T-cell (primary cell): ENCODE data around the gene KCNG2. TPM values are rescaled to one million over a fixed set of nuclear protein-coding genes. Genes with fewer than 3 reads are reported as not detected.

Experiments used
- ATAC-seq, 4 experiments: fragments of 200-7000 bp in 3 of 4; fragments of 150-1000 bp in 1 of 4; cut with Tn5 transposase; replicated peaks in 1 of 4; 1 replicate in 3 of 4; 2 replicates in 1 of 4; pipeline ENCODE4 v1.10.0; 2021; ENCODE audit warnings: moderate library complexity in 3 of 4, mild to moderate bottlenecking in 2 of 4, moderate number of reproducible peaks in 1 of 4
- CTCF ChIA-PET, 2 donors: fragments of 300-600 bp; sonication (Branson Sonifier 250); formaldehyde crosslinking; loops; one replicate each; lab custom pipeline; 2022; ENCODE audit warnings: antibody characterized with exemption in 2 of 2; lab: Charles Lee
- POLR2A ChIA-PET, 2 donors: fragments of 300-600 bp; sonication (Branson Sonifier 250); formaldehyde crosslinking; loops; one replicate each; lab custom pipeline; 2022; ENCODE audit warnings: antibody characterized with exemption in 2 of 2; lab: Charles Lee
- DNase-seq, 35 experiments: peaks; one replicate each; pipeline versions ENCODE4 v3.0.0 to v3.0.0-alpha.2; 2013 to 2023
- H3K27ac ChIP-seq: one replicate; pipeline ENCODE4 v1.5.1; 2013; ENCODE audit warnings: low read length
- H3K27me3 ChIP-seq, 2 experiments: replicated peaks in 1 of 2; 1 replicate in 1 of 2; 2 replicates in 1 of 2; pipeline versions ENCODE4 v1.6.1 to v1.7.0; 2013; ENCODE audit warnings: low read length in 1 of 2, mixed read lengths in 1 of 2; ENCODE audit not compliant: control insufficient read depth in 2 of 2, insufficient read depth in 2 of 2; ENCODE audit errors: extremely low read depth in 1 of 2
- H3K36me3 ChIP-seq, 2 donors: 1 replicate in 1 of 2; 2 replicates in 1 of 2; pipeline versions ENCODE4 v1.6.1 to v1.7.0; 2013; ENCODE audit warnings: low read length in 1 of 2; ENCODE audit not compliant: control insufficient read depth in 2 of 2, insufficient read depth in 1 of 2; ENCODE audit errors: extremely low read depth in 1 of 2
- H3K4me1 ChIP-seq, 2 experiments: 1 replicate in 1 of 2; 2 replicates in 1 of 2; pipeline versions ENCODE4 v1.6.1 to v1.7.0; 2013; ENCODE audit warnings: low read length in 2 of 2, mixed read lengths in 1 of 2; ENCODE audit not compliant: insufficient read depth in 2 of 2, control insufficient read depth in 1 of 2; ENCODE audit errors: extremely low read depth in 1 of 2
- H3K4me3 ChIP-seq, 2 donors: 1 replicate in 1 of 2; 2 replicates in 1 of 2; pipeline versions ENCODE4 v1.5.1 to v1.7.0; 2013; ENCODE audit warnings: mild to moderate bottlenecking in 2 of 2, low read length in 1 of 2, moderate library complexity in 1 of 2; ENCODE audit not compliant: control insufficient read depth in 1 of 2; ENCODE audit errors: extremely low read depth in 1 of 2
- H3K9me3 ChIP-seq: 2 replicates; pipeline ENCODE4 v1.7.0; 2013
- H3K27ac Mint-ChIP-seq, 2 donors: one replicate each; pipeline ENCODE4 v1.8.0; 2020 to 2021; ENCODE audit warnings: mild to moderate bottlenecking in 2 of 2, mixed read lengths in 2 of 2
- H3K27me3 Mint-ChIP-seq, 2 donors: one replicate each; pipeline ENCODE4 v1.8.0; 2021 to 2022; ENCODE audit warnings: mixed read lengths in 2 of 2
- H3K36me3 Mint-ChIP-seq: one replicate; pipeline ENCODE4 v1.8.0; 2021; ENCODE audit warnings: mixed read lengths
- H3K4me1 Mint-ChIP-seq, 3 donors: one replicate each; pipeline ENCODE4 v1.8.0; 2020 to 2022; ENCODE audit warnings: mixed read lengths in 3 of 3, mild to moderate bottlenecking in 1 of 3
- H3K4me3 Mint-ChIP-seq, 3 donors: one replicate each; pipeline ENCODE4 v1.8.0; 2020 to 2022; ENCODE audit warnings: mild to moderate bottlenecking in 3 of 3, mixed read lengths in 3 of 3, moderate library complexity in 3 of 3
- H3K9me3 Mint-ChIP-seq, 3 donors: one replicate each; pipeline ENCODE4 v1.8.0; 2020 to 2022; ENCODE audit warnings: mixed read lengths in 3 of 3
- WGBS: methylation state at CpG from one replicate; pipeline ENCODE4 v1.1.5; 2013; ENCODE audit warnings: missing lambda C conversion rate; ENCODE audit not compliant: insufficient coverage; 5-methylcytosine and 5-hydroxymethylcytosine counted together
- total RNA-seq, 35 experiments: library from RNA in 6 of 35; stranded (reverse) in 6 of 35; fragments of 120-200 nt in 1 of 35; gene quantifications; one replicate each; pipeline versions ENCODE4 v1.2.1 to v1.2.4 and lab custom pipeline; 2013 to 2026

Gene KCNG2
- total RNA-seq, 5 donors from 2014 or later (not counting 1 experiment from before 2014, with no cell fraction given) = not detected

- Histone ChIP-seq H3K36me3 (no peaks in the 10 kb centered on the region), H3K4me3 (no peak overlapping the region), H3K4me1 (peaks cover 0 to 3% of the 10 kb centered on the region in 2 experiments), H3K27ac (no peak overlapping the region), H3K27me3 (peaks cover 0 to 82% of the 10 kb centered on the region in 2 experiments), H3K9me3 (no peaks in the 10 kb centered on the region)
- 12% methylated on average over 92 of the region's 106 CpGs for WGBS
- no peak for ATAC-seq
- no peaks in the 10 kb centered on the region for H3K9me3 Mint-ChIP-seq
- H3K4me1 Mint-ChIP-seq = peaks cover 8 to 21% (median 12%) of the 10 kb centered on the region in 3 donors
- no peak overlapping the region for H3K27ac Mint-ChIP-seq
- CTCF ChIA-PET = no interaction called here
- no peak overlapping the region for H3K4me3 Mint-ChIP-seq
- no peak for DNase-seq
- no peaks in the 10 kb centered on the region for H3K36me3 Mint-ChIP-seq
- POLR2A ChIA-PET = interaction anchor here in 1 of 2 donors (0.6 kb wide), 1 partner anchor 876 kb away, joined by 3 read pairs; no protein-coding TSS in a partner anchor
- H3K27me3 Mint-ChIP-seq = peaks cover 61 to 66% of the 10 kb centered on the region in 2 donors
These were observed 9.6 kb upstream of the KCNG2 start for GRCh38 chr18:79787865-79788733.

DNA sequence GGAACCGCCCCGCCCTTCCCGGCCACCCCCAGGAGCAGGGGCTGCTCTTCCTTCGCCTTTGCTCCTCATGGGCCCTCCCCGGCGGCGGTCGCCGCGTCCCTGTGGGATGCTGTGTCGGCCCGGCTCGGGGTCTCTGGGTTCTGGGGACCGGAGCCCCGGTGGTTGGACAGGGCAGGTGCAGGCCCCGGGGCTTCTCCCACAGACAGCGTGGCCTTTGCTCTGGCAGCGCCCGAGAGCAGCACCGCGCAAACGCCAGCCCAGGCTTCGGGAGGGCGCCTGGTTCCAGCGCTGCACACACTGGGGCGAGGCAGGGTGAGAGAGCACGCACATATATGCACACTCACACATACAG lies 9.0 kb upstream of the KCNG2 start:
- no peak for ATAC-seq
- Mint-ChIP-seq H3K4me3 (no peak overlapping the region), H3K36me3 (no peaks in the 10 kb centered on the region), H3K4me1 (peaks cover 8 to 21% (median 12%) of the 10 kb centered on the region in 3 donors), H3K27me3 (peaks cover 60 to 69% of the 10 kb centered on the region in 2 donors), H3K27ac (no peak overlapping the region), H3K9me3 (no peaks in the 10 kb centered on the region)
- no peak for DNase-seq
- H3K36me3 ChIP-seq = no peaks in the 10 kb centered on the region
- H3K27me3 ChIP-seq = peaks cover 0 to 80% of the 10 kb centered on the region in 2 experiments
- H3K27ac ChIP-seq = no peak overlapping the region
- 75% methylated on average over 15 of the region's 27 CpGs for WGBS
- ChIA-PET CTCF (no interaction called here), POLR2A (no interaction called here)
- no peak overlapping the region for H3K4me3 ChIP-seq
- peaks cover 0 to 3% of the 10 kb centered on the region in 2 experiments for H3K4me1 ChIP-seq
- no peaks in the 10 kb centered on the region for H3K9me3 ChIP-seq

DNA sequence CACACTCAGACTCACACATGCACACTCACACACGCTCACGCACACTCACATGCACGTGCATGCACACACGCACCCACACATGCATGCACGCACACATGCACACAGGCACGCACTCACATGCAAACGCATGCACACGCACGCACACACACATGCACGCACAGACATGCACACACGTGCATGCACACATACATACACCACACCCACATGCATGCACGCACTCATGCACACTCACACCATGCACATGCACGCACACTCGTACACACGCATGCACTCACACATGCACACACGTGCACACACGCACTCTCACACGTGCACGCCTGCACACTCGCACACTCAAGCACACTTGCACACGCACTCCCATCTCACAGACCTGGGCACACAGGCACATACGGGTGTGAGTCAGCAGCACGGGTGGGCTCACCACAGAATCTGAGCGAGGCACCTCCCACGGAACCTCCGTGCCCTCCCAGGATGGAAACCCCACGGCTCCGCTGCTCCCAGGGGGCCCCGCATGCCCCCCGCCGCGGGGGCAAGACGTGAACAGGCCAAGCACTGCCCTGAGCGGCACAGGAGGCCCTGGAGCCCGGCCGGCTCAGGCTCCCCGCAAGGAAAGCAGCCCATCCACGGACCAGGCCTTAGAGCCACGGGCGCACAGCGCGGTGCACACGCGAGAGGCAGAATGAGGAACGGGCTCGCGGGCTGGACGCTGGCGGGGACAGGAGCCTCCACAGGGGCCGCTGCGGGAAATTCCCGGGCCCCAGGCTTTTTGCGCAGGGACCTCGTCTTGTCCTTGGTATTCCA lies 8.4 kb upstream of the KCNG2 start:
- ATAC-seq (no peak), DNase-seq (no peak)
- no peak overlapping the region for H3K4me3 ChIP-seq
- Mint-ChIP-seq H3K27me3 (peaks cover 55 to 69% of the 10 kb centered on the region in 2 donors), H3K36me3 (no peaks in the 10 kb centered on the region), H3K27ac (no peak overlapping the region), H3K4me3 (no peak overlapping the region), H3K4me1 (peaks cover 8 to 21% (median 12%) of the 10 kb centered on the region in 3 donors), H3K9me3 (no peaks in the 10 kb centered on the region)
- no peak overlapping the region for H3K27ac ChIP-seq
- no peaks in the 10 kb centered on the region for H3K9me3 ChIP-seq
- H3K36me3 ChIP-seq = no peaks in the 10 kb centered on the region
- H3K4me1 ChIP-seq = peaks cover 0 to 3% of the 10 kb centered on the region in 2 experiments
- H3K27me3 ChIP-seq = peaks cover 0 to 76% of the 10 kb centered on the region in 2 experiments
- 95% methylated on average over 43 of the region's 54 CpGs for WGBS
- ChIA-PET POLR2A (no interaction called here), CTCF (no interaction called here)

GRCh38 chr18:79789901-79790890 lies 7.5 kb upstream of the KCNG2 start:
- Mint-ChIP-seq H3K27ac (no peak overlapping the region), H3K4me1 (peaks cover 8 to 21% (median 12%) of the 10 kb centered on the region in 3 donors), H3K36me3 (no peaks in the 10 kb centered on the region), H3K4me3 (no peak overlapping the region), H3K9me3 (no peaks in the 10 kb centered on the region), H3K27me3 (peaks cover 60 to 70% of the 10 kb centered on the region in 2 donors)
- DNase-seq = no peak
- ATAC-seq = no peak
- H3K27ac ChIP-seq = no peak overlapping the region
- ChIA-PET POLR2A (no interaction called here), CTCF (no interaction called here)
- 74% methylated on average over 38 of the region's 46 CpGs for WGBS
- no peaks in the 10 kb centered on the region for H3K36me3 ChIP-seq
- peaks cover 0 to 3% of the 10 kb centered on the region in 2 experiments for H3K4me1 ChIP-seq
- peaks cover 0 to 74% of the 10 kb centered on the region in 2 experiments for H3K27me3 ChIP-seq
- no peaks in the 10 kb centered on the region for H3K9me3 ChIP-seq
- no peak overlapping the region for H3K4me3 ChIP-seq

DNA sequence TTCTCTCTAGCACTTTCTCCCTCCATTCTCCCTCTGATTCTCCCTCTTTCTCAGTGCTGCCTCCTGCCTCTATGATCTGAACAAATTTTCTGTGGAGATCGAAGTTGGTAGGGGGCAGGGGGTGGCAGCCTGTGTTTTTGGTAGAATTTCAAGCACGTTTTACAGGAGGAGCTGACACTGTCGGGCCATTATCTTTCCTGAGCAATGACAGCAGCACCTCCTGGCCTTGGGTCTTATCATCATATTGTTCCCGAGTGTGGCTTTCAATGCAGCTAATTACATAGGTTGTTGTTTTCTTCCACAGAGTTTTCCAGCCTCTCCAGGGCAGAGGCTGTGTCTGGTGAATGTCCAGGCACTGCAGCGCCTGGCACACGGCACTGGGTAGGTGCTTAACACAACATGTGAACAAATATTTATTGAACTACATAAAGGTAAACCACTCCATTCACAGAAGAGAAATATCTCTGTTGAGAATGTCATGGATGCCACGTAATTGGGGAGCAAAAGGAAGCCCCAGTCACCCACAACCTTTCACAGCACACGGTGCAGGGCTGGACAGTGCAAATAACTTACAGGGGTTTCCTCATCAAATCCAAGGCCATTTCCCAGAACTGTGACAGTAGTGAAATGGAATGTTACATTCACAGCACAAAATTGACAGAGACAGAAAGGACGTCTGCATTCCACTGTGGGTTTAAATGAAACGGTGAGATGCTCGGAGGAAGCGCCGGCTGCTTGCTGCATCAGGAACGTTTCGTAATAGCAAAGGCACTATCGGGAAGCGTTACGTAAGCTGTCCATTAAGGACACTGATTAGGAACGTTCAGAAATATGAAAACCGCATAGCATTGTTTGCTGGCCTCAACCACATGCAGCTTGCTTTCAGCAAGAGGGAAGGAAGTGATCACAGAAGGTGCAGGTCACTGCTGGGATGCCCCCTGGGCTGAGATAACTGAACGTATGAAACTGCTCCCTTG lies 6.5 kb upstream of the KCNG2 start:
- Histone ChIP-seq H3K27me3 (peaks cover 0 to 63% of the 10 kb centered on the region in 2 experiments), H3K9me3 (no peaks in the 10 kb centered on the region), H3K4me1 (peaks cover 0 to 3% of the 10 kb centered on the region in 2 experiments), H3K36me3 (no peaks in the 10 kb centered on the region), H3K4me3 (no peak overlapping the region), H3K27ac (no peak overlapping the region)
- WGBS = 13% methylated on average over 16 of the region's 21 CpGs
- no peaks in the 10 kb centered on the region for H3K9me3 Mint-ChIP-seq
- DNase-seq (peak in 3 of 35 experiments; percentile 3 to 37 (median 17)), ATAC-seq (peak in 1 of 4 experiments; percentile 31)
- H3K27me3 Mint-ChIP-seq = peaks cover 61 to 72% of the 10 kb centered on the region in 2 donors
- H3K4me3 Mint-ChIP-seq = peak overlapping the region in 1 of 3 donors; percentile 37
- peaks cover 8 to 21% (median 12%) of the 10 kb centered on the region in 3 donors for H3K4me1 Mint-ChIP-seq
- POLR2A ChIA-PET = no interaction called here
- H3K36me3 Mint-ChIP-seq = no peaks in the 10 kb centered on the region
- CTCF ChIA-PET = no interaction called here
- no peak overlapping the region for H3K27ac Mint-ChIP-seq
